Peyer's patch (tissue), 4 donors: ENCODE data around the gene DIS3L2.

Source experiments
- POLR2A ChIP-seq, 2 donors: fragments of 450-650 bp; IDR thresholded peaks; one replicate each; pipeline ENCODE4 v1.5.1; 2017; ENCODE audit warnings: antibody characterized with exemption in 2 of 2, mild to moderate bottlenecking in 2 of 2, moderate library complexity in 2 of 2
- TF ChIP-seq, protein P1 (sequence below), 6 experiments: fragments of 450-650 bp in 4 of 6; fragments of 200-600 bp in 2 of 6; sonication (generic) in 1 of 6; IDR thresholded peaks; one replicate each; pipeline ENCODE4 v1.5.1; 2017 to 2019; ENCODE audit warnings: antibody characterized with exemption in 6 of 6, mild to moderate bottlenecking in 3 of 6, moderate library complexity in 1 of 6

GRCh38 chr2:232117413-232117812 is 155.9 kb downstream of the DIS3L2 start:
- TF ChIP-seq, protein P1, sequence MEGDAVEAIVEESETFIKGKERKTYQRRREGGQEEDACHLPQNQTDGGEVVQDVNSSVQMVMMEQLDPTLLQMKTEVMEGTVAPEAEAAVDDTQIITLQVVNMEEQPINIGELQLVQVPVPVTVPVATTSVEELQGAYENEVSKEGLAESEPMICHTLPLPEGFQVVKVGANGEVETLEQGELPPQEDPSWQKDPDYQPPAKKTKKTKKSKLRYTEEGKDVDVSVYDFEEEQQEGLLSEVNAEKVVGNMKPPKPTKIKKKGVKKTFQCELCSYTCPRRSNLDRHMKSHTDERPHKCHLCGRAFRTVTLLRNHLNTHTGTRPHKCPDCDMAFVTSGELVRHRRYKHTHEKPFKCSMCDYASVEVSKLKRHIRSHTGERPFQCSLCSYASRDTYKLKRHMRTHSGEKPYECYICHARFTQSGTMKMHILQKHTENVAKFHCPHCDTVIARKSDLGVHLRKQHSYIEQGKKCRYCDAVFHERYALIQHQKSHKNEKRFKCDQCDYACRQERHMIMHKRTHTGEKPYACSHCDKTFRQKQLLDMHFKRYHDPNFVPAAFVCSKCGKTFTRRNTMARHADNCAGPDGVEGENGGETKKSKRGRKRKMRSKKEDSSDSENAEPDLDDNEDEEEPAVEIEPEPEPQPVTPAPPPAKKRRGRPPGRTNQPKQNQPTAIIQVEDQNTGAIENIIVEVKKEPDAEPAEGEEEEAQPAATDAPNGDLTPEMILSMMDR (IDR thresholded peaks at IDR 0.05), result no peak
- TF ChIP-seq POLR2A (IDR thresholded peaks at IDR 0.05), result no peak
